K562 (cell line): ENCODE results near the gene BET1L. TPM values are rescaled to one million over a fixed set of nuclear protein-coding genes. Genes with fewer than 3 reads are reported as not detected.
A peak's percentile ranks its signal among the peaks of the same experiment; 100 is the strongest.

Experiments
- CCNT2 ChIP-seq: IDR thresholded peaks from 2 replicates; pipeline ENCODE4 v1.6.1; 2011; ENCODE audit warnings: borderline replicate concordance, low read depth, mild to moderate bottlenecking, moderate library complexity, mixed read lengths, low read length; ENCODE audit not compliant: insufficient read length; ENCODE audit errors: extremely low read depth
- COPS2 ChIP-seq: fragments of 450-650 bp; conservative IDR thresholded peaks from 2 replicates; pipeline ENCODE4 v1.6.1; 2016; ENCODE audit warnings: mild to moderate bottlenecking, moderate library complexity
- CREM ChIP-seq: IDR thresholded peaks from 2 replicates; pipeline ENCODE4 v1.6.1; 2014; ENCODE audit warnings: antibody characterized with exemption, low read depth
- ELF1 ChIP-seq: fragments of 200-800 bp; sonication (Bioruptor generic); IDR thresholded peaks from 2 replicates; pipeline ENCODE4 v1.6.1; 2016; ENCODE audit warnings: missing genetic modification characterization, missing compliant biosample characterization
- ETV5 ChIP-seq: sonication (generic); formaldehyde crosslinking; IDR thresholded peaks from 2 replicates; pipeline ENCODE4 v1.4.0; 2020; ENCODE audit warnings: low read depth, mild to moderate bottlenecking, missing genetic modification reagents
- EWSR1 ChIP-seq: fragments of 450-650 bp; IDR thresholded peaks from 2 replicates; pipeline ENCODE4 v1.6.1; 2018; ENCODE audit warnings: borderline replicate concordance, mild to moderate bottlenecking, low read depth, moderate library complexity; ENCODE audit not compliant: partially characterized antibody
- GATAD2A ChIP-seq: fragments of 450-650 bp; IDR thresholded peaks from 2 replicates; pipeline ENCODE4 v1.6.1; 2017
- GATAD2B ChIP-seq: fragments of 450-650 bp; IDR thresholded peaks from 2 replicates; pipeline ENCODE4 v1.6.1; 2017; ENCODE audit warnings: mild to moderate bottlenecking, borderline replicate concordance
- HDAC1 ChIP-seq, 2 experiments: fragments of 450-650 bp; IDR thresholded peaks; 2 replicates each; pipeline ENCODE4 v1.6.1; 2016 to 2017; ENCODE audit warnings: inconsistent platforms in 1 of 2, mild to moderate bottlenecking in 1 of 2, moderate library complexity in 1 of 2
- HDAC6 ChIP-seq: IDR thresholded peaks from 2 replicates; pipeline ENCODE4 v1.6.1; 2012; ENCODE audit warnings: low read depth, mild to moderate bottlenecking, control low read depth, inconsistent platforms, low read length, moderate library complexity
- HNRNPLL ChIP-seq: fragments of 200-400 bp; formaldehyde crosslinking; IDR thresholded peaks from 2 replicates; pipeline ENCODE4 v1.6.1; 2017; ENCODE audit warnings: low read length, low read depth, mild to moderate bottlenecking; ENCODE audit not compliant: poor library complexity, severe bottlenecking
- KDM2B ChIP-seq: fragments of 250-450 bp; sonication (Bioruptor Pico); IDR thresholded peaks from 2 replicates; pipeline ENCODE4 v1.8.0; 2021; ENCODE audit warnings: mild to moderate bottlenecking, moderate library complexity
- MTF1 ChIP-seq: fragments of 250-450 bp; sonication (Bioruptor Pico); IDR thresholded peaks from 2 replicates; pipeline ENCODE4 v1.9.0; 2021; ENCODE audit warnings: moderate library complexity, mild to moderate bottlenecking, inconsistent platforms, borderline replicate concordance
- NCOR1 ChIP-seq: fragments of 450-650 bp; IDR thresholded peaks from 2 replicates; pipeline ENCODE4 v1.6.1; 2016; ENCODE audit warnings: mild to moderate bottlenecking, moderate library complexity
- POLR3A ChIP-seq: IDR thresholded peaks from 2 replicates; pipeline ENCODE4 v1.6.1; 2011; ENCODE audit warnings: borderline replicate concordance, mild to moderate bottlenecking, moderate library complexity; ENCODE audit not compliant: insufficient read length, insufficient read depth; ENCODE audit errors: extremely low read depth
- PYGO2 ChIP-seq: fragments of 450-650 bp; IDR thresholded peaks from 2 replicates; pipeline ENCODE4 v1.6.1; 2016; ENCODE audit warnings: mild to moderate bottlenecking, missing genetic modification characterization, moderate library complexity, missing compliant biosample characterization
- RAD21 ChIP-seq, 2 experiments: fragments of 250-450 bp in 1 of 2; fragments of 450-650 bp in 1 of 2; sonication (Bioruptor Pico) in 1 of 2; formaldehyde crosslinking in 1 of 2; IDR thresholded peaks in 1 of 2; conservative IDR thresholded peaks in 1 of 2; 2 replicates each; pipeline versions ENCODE4 v1.4.0 to v1.8.0; 2020 to 2022; ENCODE audit warnings: mild to moderate bottlenecking in 2 of 2, moderate library complexity in 1 of 2
- RAD51 ChIP-seq: fragments of 450-650 bp; IDR thresholded peaks from 2 replicates; pipeline ENCODE4 v1.7.1; 2016; ENCODE audit warnings: low read depth, mild to moderate bottlenecking, borderline replicate concordance
- SAP30 ChIP-seq: fragments of 200-600 bp; sonication (generic); IDR thresholded peaks from 2 replicates; pipeline ENCODE4 v1.6.1; 2012; ENCODE audit warnings: borderline replicate concordance, low read depth, mild to moderate bottlenecking, moderate library complexity, low read length, control low read depth, inconsistent platforms; ENCODE audit not compliant: insufficient read depth, poor library complexity, severe bottlenecking
- TAF9B ChIP-seq: fragments of 450-650 bp; IDR thresholded peaks from 2 replicates; pipeline ENCODE4 v1.6.1; 2018; ENCODE audit warnings: mild to moderate bottlenecking; ENCODE audit not compliant: partially characterized antibody
- YBX1 ChIP-seq: fragments of 450-650 bp; IDR thresholded peaks from 2 replicates; pipeline ENCODE4 v1.7.1; 2016; ENCODE audit warnings: mild to moderate bottlenecking
- ZC3H4 ChIP-seq: sonication (generic); formaldehyde crosslinking; IDR thresholded peaks from 2 replicates; pipeline ENCODE4 v1.9.0; 2021; ENCODE audit warnings: missing genetic modification reagents, borderline replicate concordance
- ZC3H8 ChIP-seq: fragments of 450-650 bp; IDR thresholded peaks from 2 replicates; pipeline ENCODE4 v1.6.1; 2017
- ZNF146 ChIP-seq: IDR thresholded peaks from one replicate; pipeline ENCODE4 v1.6.1; 2018; ENCODE audit warnings: missing compliant biosample characterization; ENCODE audit not compliant: unreplicated experiment
- ZNF184 ChIP-seq: sonication (generic); formaldehyde crosslinking; IDR thresholded peaks from 2 replicates; pipeline ENCODE4 v1.5.0; 2020; ENCODE audit warnings: missing genetic modification reagents
- polyA plus RNA-seq, 8 experiments: library from polyadenylated mRNA; depleted of rRNA in 4 of 8; stranded (reverse) in 5 of 8; unstranded in 3 of 8; fragments of >200 nt; fragmentation: Nextera tagmentation in 2 of 8; fragmentation: Illumina TruSeq in 1 of 8; extraction: Ambion mirVana in 2 of 8; extraction: Trizol in 1 of 8; gene quantifications; 2 replicates each; pipeline versions ENCODE4 v1.2.1 to v1.2.3, GENCODE V29; 2011 to 2014; ENCODE audit warnings: inconsistent platforms in 1 of 8, missing spikeins in 1 of 8
- total RNA-seq, 7 experiments: library from RNA; depleted of rRNA in 6 of 7; stranded (reverse); fragments of >200 nt in 6 of 7; fragmentation: Illumina TruSeq in 2 of 7; extraction: Trizol in 2 of 7; gene quantifications; 2 replicates each; pipeline versions ENCODE4 v1.2.1 to v1.2.3, GENCODE V29; 2011 to 2021; ENCODE audit warnings: low replicate concordance in 1 of 7
- TF ChIP-seq, protein P1 (sequence below): sonication (generic); formaldehyde crosslinking; IDR thresholded peaks from 2 replicates; pipeline ENCODE4 v1.5.0; 2020; ENCODE audit warnings: missing genetic modification reagents
- TF ChIP-seq, protein P2 (sequence below): fragments of 250-450 bp; sonication (Bioruptor Pico); IDR thresholded peaks from 2 replicates; pipeline ENCODE4 v1.8.0; 2021; ENCODE audit warnings: moderate library complexity, mild to moderate bottlenecking, inconsistent platforms
- TF ChIP-seq, protein P3 (sequence below), 2 experiments: fragments of 450-650 bp; IDR thresholded peaks; 2 replicates each; pipeline ENCODE4 v1.6.1; 2016

The BET1L gene
- total and polyA plus RNA-seq, 9 of the 15 experiments (the other 6 are each of a cell fraction or from before 2014, with no cell fraction given): 9.9 to 69.1 (median 19.9) TPM

DNA sequence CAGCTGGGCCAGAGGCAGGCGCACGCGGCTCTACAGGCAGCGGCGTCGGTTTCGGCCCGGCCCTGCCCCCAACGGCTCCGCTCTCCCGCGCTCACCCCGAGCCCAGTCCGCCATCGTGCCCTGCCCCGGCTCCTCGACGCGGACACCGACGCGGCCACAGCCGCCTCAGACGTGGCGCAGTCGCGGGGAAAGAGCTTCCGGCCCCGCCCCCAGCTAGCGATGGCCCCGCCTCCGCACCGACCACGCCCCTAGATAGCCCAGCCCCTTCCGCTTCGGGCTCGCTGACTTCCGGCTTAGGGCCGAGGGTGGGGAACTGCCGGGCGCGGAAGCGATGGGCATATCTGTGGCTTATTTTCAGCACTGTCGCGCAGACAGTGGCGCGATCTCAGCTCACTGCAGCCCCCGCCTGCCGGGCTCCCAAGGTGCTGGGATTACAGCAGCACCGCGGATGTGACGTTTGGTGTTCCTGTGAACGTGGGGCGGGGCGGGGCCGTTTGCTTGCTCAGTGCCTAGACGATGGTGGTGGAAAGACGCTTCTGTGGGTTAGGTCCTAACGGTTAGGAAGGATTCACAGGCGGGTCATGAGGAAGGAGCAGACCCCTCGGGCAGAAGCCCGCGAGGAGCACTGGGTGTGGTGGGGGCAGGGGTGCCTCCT, at the start of gene BET1L, which contains the start of gene RIC8A (continued):
- peak; percentile 88 for TF ChIP-seq ETV5
- TF ChIP-seq, protein P1, sequence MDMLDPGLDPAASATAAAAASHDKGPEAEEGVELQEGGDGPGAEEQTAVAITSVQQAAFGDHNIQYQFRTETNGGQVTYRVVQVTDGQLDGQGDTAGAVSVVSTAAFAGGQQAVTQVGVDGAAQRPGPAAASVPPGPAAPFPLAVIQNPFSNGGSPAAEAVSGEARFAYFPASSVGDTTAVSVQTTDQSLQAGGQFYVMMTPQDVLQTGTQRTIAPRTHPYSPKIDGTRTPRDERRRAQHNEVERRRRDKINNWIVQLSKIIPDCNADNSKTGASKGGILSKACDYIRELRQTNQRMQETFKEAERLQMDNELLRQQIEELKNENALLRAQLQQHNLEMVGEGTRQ (CRISPR knock-in tag): no peak
- TF ChIP-seq HNRNPLL: peak; percentile 74
- TF ChIP-seq CCNT2: peak; percentile 70
- TF ChIP-seq SAP30: peak; percentile 30
- no peak for TF ChIP-seq MTF1 (CRISPR knock-in tag)
- no peak for TF ChIP-seq ZNF184 (CRISPR knock-in tag)
- no peak for TF ChIP-seq ZNF146 (CRISPR knock-in tag)
- no peak for TF ChIP-seq POLR3A
- TF ChIP-seq GATAD2B: no peak
- no peak for TF ChIP-seq PYGO2 (tag)
- peak in 1 of 2 experiments; percentile 69; a peak in 2 of 4 replicates for TF ChIP-seq HDAC1 (IDR thresholded peaks at IDR 0.05)
- no peak for TF ChIP-seq KDM2B
- TF ChIP-seq GATAD2A: no peak
- no peak for TF ChIP-seq ZC3H4 (CRISPR knock-in tag)
- TF ChIP-seq NCOR1: no peak; the same call in 1 of the 2 replicates
- TF ChIP-seq, protein P2, sequence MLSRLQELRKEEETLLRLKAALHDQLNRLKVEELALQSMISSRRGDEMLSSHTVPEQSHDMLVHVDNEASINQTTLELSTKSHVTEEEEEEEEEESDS: no peak
- TF ChIP-seq, protein P3, sequence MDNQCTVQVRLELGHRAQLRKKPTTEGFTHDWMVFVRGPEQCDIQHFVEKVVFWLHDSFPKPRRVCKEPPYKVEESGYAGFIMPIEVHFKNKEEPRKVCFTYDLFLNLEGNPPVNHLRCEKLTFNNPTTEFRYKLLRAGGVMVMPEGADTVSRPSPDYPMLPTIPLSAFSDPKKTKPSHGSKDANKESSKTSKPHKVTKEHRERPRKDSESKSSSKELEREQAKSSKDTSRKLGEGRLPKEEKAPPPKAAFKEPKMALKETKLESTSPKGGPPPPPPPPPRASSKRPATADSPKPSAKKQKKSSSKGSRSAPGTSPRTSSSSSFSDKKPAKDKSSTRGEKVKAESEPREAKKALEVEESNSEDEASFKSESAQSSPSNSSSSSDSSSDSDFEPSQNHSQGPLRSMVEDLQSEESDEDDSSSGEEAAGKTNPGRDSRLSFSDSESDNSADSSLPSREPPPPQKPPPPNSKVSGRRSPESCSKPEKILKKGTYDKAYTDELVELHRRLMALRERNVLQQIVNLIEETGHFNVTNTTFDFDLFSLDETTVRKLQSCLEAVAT (IDR thresholded peaks at IDR 0.05): peak; percentile 74 to 75; a peak in 2 of 4 replicates
- TF ChIP-seq RAD51: no peak
- no peak for TF ChIP-seq EWSR1
- no peak for TF ChIP-seq RAD21 (CRISPR knock-in tag; conservative IDR thresholded peaks at IDR 0.05 in 1 of 2, IDR thresholded peaks at IDR 0.05 in 1 of 2)
- TF ChIP-seq ZC3H8: no peak
- TF ChIP-seq ELF1 (tag): peak; percentile 95
- TF ChIP-seq COPS2: no peak
- peak; percentile 80 for TF ChIP-seq TAF9B
- peak; percentile 96 for TF ChIP-seq CREM
- TF ChIP-seq YBX1: no peak
- TF ChIP-seq HDAC6: no peak
